GM12878 (cell line): Measurements from ENCODE around the gene FGD5. TPM values are rescaled to one million over a fixed set of nuclear protein-coding genes. Genes with fewer than 3 reads are reported as not detected.

Experiments
- ATAC-seq: fragments of 200-7000 bp; cut with Tn5 transposase; 3 replicates; pipeline ENCODE4 v1.9.1; 2020; ENCODE audit warnings: mild to moderate bottlenecking, moderate library complexity
- BruUV-seq: library from RNA; stranded (reverse); fragments of 400-500 nt; replicated peaks from 2 replicates; lab custom pipeline; 2021; lab: Mats Ljungman, UMichigan
- CTCF ChIA-PET: fragments of 300-600 bp; sonication (Branson Sonifier 250); formaldehyde crosslinking; extraction: SDS; loops from one replicate; lab custom pipeline; 2021; ENCODE audit warnings: inconsistent platforms; lab: Yijun Ruan, JAX
- POLR2A ChIA-PET: fragments of 350-600 bp; formaldehyde crosslinking; extraction: SDS; loops from one replicate; lab custom pipeline; 2021; ENCODE audit warnings: inconsistent platforms; lab: Charles Lee
- RAD21 ChIA-PET: fragments of 300-600 bp; sonication (Branson Sonifier 250); formaldehyde crosslinking; loops from one replicate; lab custom pipeline; 2023; ENCODE audit warnings: antibody characterized with exemption; ENCODE audit not compliant: unreplicated experiment; lab: Charles Lee
- SMC1A ChIA-PET: fragments of 300-600 bp; sonication (Branson Sonifier 250); formaldehyde crosslinking; loops from one replicate; lab custom pipeline; 2023; ENCODE audit not compliant: unreplicated experiment, uncharacterized antibody; lab: Charles Lee
- DNase-seq: peaks from one replicate; pipeline ENCODE4 v3.0.0-alpha.2; 2011; ENCODE audit warnings: low read depth, low spot score
- FAIRE-seq: peaks from 3 replicates; lab custom pipeline; 2011; peaks lifted over from hg19 to GRCh38; lab: Jason Lieb, UNC
- H2AFZ ChIP-seq: 2 replicates; pipeline ENCODE4 v1.6.0; 2011; ENCODE audit warnings: low read depth, low read length, control low read depth; ENCODE audit not compliant: control insufficient read depth
- H3K27ac ChIP-seq: 2 replicates; pipeline ENCODE4 v1.5.1; 2011; ENCODE audit warnings: control low read depth; ENCODE audit not compliant: control insufficient read depth, insufficient read depth
- H3K27me3 ChIP-seq, 2 experiments: replicated peaks in 1 of 2; 2 replicates each; pipeline versions ENCODE4 v1.6.0 to v1.6.1; 2011; ENCODE audit warnings: low read length in 1 of 2; ENCODE audit not compliant: control insufficient read depth in 2 of 2, insufficient read depth in 2 of 2
- H3K36me3 ChIP-seq, 2 experiments: 2 replicates each; pipeline ENCODE4 v1.5.1; 2011; ENCODE audit warnings: low read length in 1 of 2; ENCODE audit not compliant: control insufficient read depth in 2 of 2, insufficient read depth in 2 of 2
- H3K4me1 ChIP-seq: 2 replicates; pipeline ENCODE4 v1.6.1; 2011; ENCODE audit warnings: mild to moderate bottlenecking, low read length, moderate library complexity, mixed read lengths; ENCODE audit not compliant: control insufficient read depth, insufficient read depth
- H3K4me2 ChIP-seq: 2 replicates; pipeline ENCODE4 v1.6.0; 2011; ENCODE audit warnings: control low read depth; ENCODE audit not compliant: control insufficient read depth, insufficient read depth
- H3K4me3 ChIP-seq: fragments of 200-600 bp; sonication (generic); 2 replicates; pipeline ENCODE4 v1.5.1; 2016
- H3K79me2 ChIP-seq: 2 replicates; pipeline ENCODE4 v1.6.0; 2011; ENCODE audit warnings: low read length; ENCODE audit not compliant: control insufficient read depth, insufficient read depth
- H3K9ac ChIP-seq: 2 replicates; pipeline ENCODE4 v1.8.0; 2011; ENCODE audit warnings: low read length, control low read depth, mixed read lengths; ENCODE audit not compliant: control insufficient read depth, insufficient read depth
- H3K9me3 ChIP-seq: replicated peaks from 3 replicates; pipeline ENCODE4 v1.5.1; 2011; ENCODE audit warnings: mild to moderate bottlenecking, low read length; ENCODE audit not compliant: control insufficient read depth, insufficient read depth
- H4K20me1 ChIP-seq: 2 replicates; pipeline ENCODE4 v1.6.0; 2011; ENCODE audit not compliant: control insufficient read depth, insufficient read depth
- BACH1 ChIP-seq: fragments of 450-650 bp; IDR thresholded peaks from 2 replicates; pipeline ENCODE4 v1.6.1; 2017; ENCODE audit warnings: mild to moderate bottlenecking, borderline replicate concordance
- CBFB ChIP-seq: IDR thresholded peaks from 2 replicates; pipeline ENCODE4 v1.6.1; 2016; ENCODE audit warnings: antibody characterized with exemption, low read depth
- CHD1 ChIP-seq: IDR thresholded peaks from 2 replicates; pipeline ENCODE4 v1.6.1; 2012; ENCODE audit warnings: low read depth, low read length, improper control_type of control experiment
- CHD4 ChIP-seq: fragments of 200-600 bp; sonication (generic); IDR thresholded peaks from 2 replicates; pipeline ENCODE4 v1.6.1; 2016; ENCODE audit warnings: mild to moderate bottlenecking
- CREB1 ChIP-seq: IDR thresholded peaks from 2 replicates; pipeline ENCODE4 v1.6.1; 2012; ENCODE audit warnings: low read depth, mild to moderate bottlenecking, inconsistent platforms
- E2F8 ChIP-seq: fragments of 450-650 bp; IDR thresholded peaks from 2 replicates; pipeline ENCODE4 v1.6.1; 2018; ENCODE audit warnings: mild to moderate bottlenecking, low read depth, moderate library complexity; ENCODE audit not compliant: partially characterized antibody
- EGR1 ChIP-seq, 2 experiments: IDR thresholded peaks; 1 replicate in 1 of 2; 2 replicates in 1 of 2; pipeline ENCODE4 v1.6.1; 2011 to 2012; ENCODE audit warnings: low read depth in 2 of 2, low read length in 2 of 2, borderline replicate concordance in 1 of 2, mild to moderate bottlenecking in 1 of 2, moderate library complexity in 1 of 2
- FOXK2 ChIP-seq: fragments of 450-650 bp; IDR thresholded peaks from 2 replicates; pipeline ENCODE4 v1.6.1; 2017; ENCODE audit warnings: mild to moderate bottlenecking, moderate library complexity
- KAT2A ChIP-seq: conservative IDR thresholded peaks from 2 replicates; pipeline ENCODE4 v1.6.1; 2011; ENCODE audit warnings: low read depth, low read length; ENCODE audit not compliant: control insufficient read depth
- MEF2A ChIP-seq: IDR thresholded peaks from 2 replicates; pipeline ENCODE4 v1.6.1; 2011; ENCODE audit warnings: low read depth, mild to moderate bottlenecking, low read length, moderate library complexity; ENCODE audit not compliant: insufficient read depth
- MXI1 ChIP-seq: fragments of 150-350 bp; IDR thresholded peaks from 2 replicates; pipeline ENCODE4 v1.6.1; 2011; ENCODE audit warnings: low read depth, mild to moderate bottlenecking, inconsistent platforms, low read length, improper control_type of control experiment
- NRF1 ChIP-seq: conservative IDR thresholded peaks from 2 replicates; pipeline ENCODE4 v1.6.1; 2011; ENCODE audit warnings: mild to moderate bottlenecking, low read depth, low read length, improper control_type of control experiment
- POLR2AphosphoS5 ChIP-seq: IDR thresholded peaks from 2 replicates; pipeline ENCODE4 v1.6.1; 2011; ENCODE audit warnings: mild to moderate bottlenecking, low read length, inconsistent platforms
- TARDBP ChIP-seq: IDR thresholded peaks from 2 replicates; pipeline ENCODE4 v1.6.1; 2016; ENCODE audit warnings: borderline replicate concordance
- ZSCAN29 ChIP-seq: fragments of 450-650 bp; IDR thresholded peaks from 2 replicates; pipeline ENCODE4 v1.6.1; 2017; ENCODE audit warnings: mild to moderate bottlenecking, moderate library complexity
- ZZZ3 ChIP-seq: IDR thresholded peaks from 2 replicates; pipeline ENCODE4 v1.6.1; 2011; ENCODE audit warnings: low read depth; ENCODE audit not compliant: control insufficient read depth, insufficient read length
- WGBS: methylation state at CpG from one replicate; pipeline ENCODE4 v1.1.6; 2016; ENCODE audit warnings: low lambda C conversion rate; ENCODE audit not compliant: insufficient replicate concordance, insufficient coverage; ENCODE audit errors: missing lambda C conversion rate; 5-methylcytosine and 5-hydroxymethylcytosine counted together
- in situ Hi-C: fragments of 300-500 bp; cut with MboI; formaldehyde crosslinking; loops from 9 replicates; pipeline ENCODE4 v1.14.3; 2018; ENCODE audit warnings: mixed read lengths
- intact Hi-C: fragments of 100-400 bp; cut with micrococcal nuclease; formaldehyde crosslinking; loops from one replicate; pipeline ENCODE4 v1.14.2; 2022; ENCODE audit not compliant: unreplicated experiment
- polyA plus RNA-seq, 11 experiments: library from polyadenylated mRNA; depleted of rRNA in 4 of 11; unstranded in 6 of 11; stranded (reverse) in 5 of 11; fragments of >200 nt; fragmentation: Nextera tagmentation in 4 of 11; fragmentation: Illumina TruSeq in 1 of 11; extraction: Ambion mirVana in 4 of 11; extraction: Trizol in 1 of 11; gene quantifications; 1 replicate in 1 of 11; 2 replicates in 10 of 11; pipeline versions ENCODE4 v1.2.1 to v1.2.3, GENCODE V29; 2011 to 2016; ENCODE audit warnings: inconsistent platforms in 2 of 11, missing spikeins in 2 of 11, low read depth in 1 of 11
- total RNA-seq, 4 experiments: library from RNA; depleted of rRNA in 3 of 4; stranded (reverse); fragments of >200 nt in 3 of 4; fragmentation: Illumina TruSeq in 1 of 4; extraction: Trizol in 1 of 4; gene quantifications; 2 replicates each; pipeline versions ENCODE4 v1.2.1 to v1.2.3, GENCODE V29; 2013 to 2021

The FGD5 gene
- total and polyA plus RNA-seq, 10 of the 15 experiments (the other 5 are each of a cell fraction or from before 2014, with no cell fraction given) = 0.03 to 0.13 (median 0.11) TPM; not detected in 3

GRCh38 chr3:14793858-14794234 is 24.9 kb upstream of the FGD5 start:
- FAIRE-seq (no peak), DNase-seq (no peak)
- no peak overlapping the region for H3K27ac ChIP-seq
- no peaks in the 10 kb centered on the region for H3K4me1 ChIP-seq
- RAD21 ChIA-PET = interaction anchor here (0.9 to 3.7 kb wide), 3 partner anchors 13 to 128 kb away, joined by 3 to 28 read pairs (median 3); no protein-coding TSS in a partner anchor
- in situ Hi-C loops = no loop called here
- H3K9me3 ChIP-seq = no peaks in the 10 kb centered on the region
- TF ChIP-seq ZSCAN29 (no peak), NRF1 (no peak), BACH1 (no peak), CREB1 (no peak), ZZZ3 (no peak), MXI1 (no peak), FOXK2 (no peak), E2F8 (no peak), POLR2AphosphoS5 (no peak), CHD1 (no peak), KAT2A (no peak), CBFB (no peak), MEF2A (no peak), CHD4 (no peak), TARDBP (no peak), EGR1 (IDR thresholded peaks at IDR 0.05; ENCODE audit: borderline replicate concordance in 1 of 2, low read depth in 2 of 2, low read length in 2 of 2) (no peak)
- TF ChIP-seq, all 136 proteins: peak for 0
- intact Hi-C loops = no loop called here
- Histone ChIP-seq H3K27me3 (peaks cover 1 to 2% of the 10 kb centered on the region in 2 experiments; a peak in 2 of 4 replicates), H3K36me3 (no peaks in the 10 kb centered on the region), H2AFZ (no peak overlapping the region), H3K79me2 (no peaks in the 10 kb centered on the region), H3K9ac (no peak overlapping the region), H3K4me2 (no peak overlapping the region), H3K4me3 (no peak overlapping the region), H4K20me1 (no peaks in the 10 kb centered on the region)
- no peak for ATAC-seq
- ChIA-PET SMC1A (interaction anchor here (0.7 kb wide), 1 partner anchor 120 kb away, joined by 3 read pairs; no protein-coding TSS in a partner anchor), POLR2A (no interaction called here), CTCF (interaction anchor here (0.6 to 7.1 kb wide), 7 partner anchors 10 to 164 kb away, joined by 3 to 53 read pairs (median 4); partner anchors contain the start of gene CCDC174)
- WGBS = 4% methylated on average over 5 of the region's 5 CpGs
- BruUV-seq = no TSS peak
